Measurements from ENCODE around the gene NETO1.

The NETO1 gene

GRCh38 chr18:72843743-72844142 lies 24.0 kb downstream of the NETO1 start:
- DNase-seq (ENCODE audit: low read depth), result no peak

- no peak for DNase-seq (ENCODE audit: low read depth)
Measured at GRCh38 chr18:72840109-72840508, 27.7 kb downstream of the NETO1 start.

GRCh38 chr18:72834731-72835130 lies 33.1 kb downstream of the NETO1 start:
- no peak for DNase-seq (ENCODE audit: low read depth)

GRCh38 chr18:72833471-72833870 lies 34.3 kb downstream of the NETO1 start:
- no peak for DNase-seq (ENCODE audit: low read depth)

GRCh38 chr18:72830109-72830508 lies 37.7 kb downstream of the NETO1 start:
- DNase-seq (ENCODE audit: low read depth), result no peak

GRCh38 chr18:72828601-72829000 lies 39.2 kb downstream of the NETO1 start:
- no peak for DNase-seq (ENCODE audit: low read depth)

GRCh38 chr18:72826736-72827135 lies 41.1 kb downstream of the NETO1 start:
- no peak for DNase-seq (ENCODE audit: low read depth)

- DNase-seq (ENCODE audit: low read depth), result no peak
Measured at GRCh38 chr18:72823345-72823744, 44.4 kb downstream of the NETO1 start.

- no peak for DNase-seq (ENCODE audit: low read depth)
Measured at GRCh38 chr18:72822202-72822601, 45.6 kb downstream of the NETO1 start.

GRCh38 chr18:72820571-72820970 lies 47.2 kb downstream of the NETO1 start:
- no peak for DNase-seq (ENCODE audit: low read depth)

- no peak for DNase-seq (ENCODE audit: low read depth)
Measured at GRCh38 chr18:72819050-72819449, 48.7 kb downstream of the NETO1 start.

- no peak for DNase-seq (ENCODE audit: low read depth)
Measured at GRCh38 chr18:72811047-72811446, 56.7 kb downstream of the NETO1 start.

GRCh38 chr18:72808680-72809079 lies 59.1 kb downstream of the NETO1 start:
- DNase-seq (ENCODE audit: low read depth), result no peak

GRCh38 chr18:72799106-72799505 lies 68.7 kb downstream of the NETO1 start:
- no peak for DNase-seq (ENCODE audit: low read depth)

GRCh38 chr18:72783530-72783929 lies 84.3 kb downstream of the NETO1 start:
- DNase-seq (ENCODE audit: low read depth), result no peak

GRCh38 chr18:72774914-72775313 lies 92.9 kb downstream of the NETO1 start:
- no peak for DNase-seq (ENCODE audit: low read depth)

GRCh38 chr18:72772916-72773315 lies 94.9 kb downstream of the NETO1 start:
- no peak for DNase-seq (ENCODE audit: low read depth)

GRCh38 chr18:72768681-72769229 lies 99.0 kb downstream of the NETO1 start:
- DNase-seq (ENCODE audit: low read depth), result no peak

GRCh38 chr18:72762515-72763122 lies 105.2 kb downstream of the NETO1 start:
- peak; percentile 57 for DNase-seq (ENCODE audit: low read depth)

GRCh38 chr18:72752220-72752619 lies 115.6 kb downstream of the NETO1 start:
- no peak for DNase-seq (ENCODE audit: low read depth)

GRCh38 chr18:72742002-72742401 lies 125.8 kb downstream of the NETO1 start:
- no peak for DNase-seq (ENCODE audit: low read depth)

- DNase-seq (ENCODE audit: low read depth), result no peak
Measured at GRCh38 chr18:72738136-72738535, 129.7 kb downstream of the NETO1 start.

GRCh38 chr18:72727776-72728175 lies 140.0 kb downstream of the NETO1 start:
- DNase-seq (ENCODE audit: low read depth), result no peak

GRCh38 chr18:72727038-72727655 lies 140.6 kb downstream of the NETO1 start:
- DNase-seq (ENCODE audit: low read depth), result no peak
